H1 (cell line): Measurements from ENCODE around the gene STXBP4. TPM values are rescaled to one million over a fixed set of nuclear protein-coding genes. Genes with fewer than 3 reads are reported as not detected.

Experiments used
- CTCF ChIA-PET: fragments of 300-600 bp; sonication (Branson Sonifier 250); formaldehyde crosslinking; loops from one replicate; lab custom pipeline; 2021; ENCODE audit not compliant: partially characterized antibody; lab: Charles Lee
- POLR2A ChIA-PET: fragments of 300-600 bp; sonication (Branson Sonifier 250); formaldehyde crosslinking; loops from one replicate; lab custom pipeline; 2021; ENCODE audit warnings: inconsistent platforms; ENCODE audit not compliant: partially characterized antibody; lab: Charles Lee
- DNase-seq, 2 experiments: peaks; one replicate each; pipeline versions ENCODE4 v3.0.0 to v3.0.0-alpha.2; 2010 to 2022; ENCODE audit warnings: low spot score in 2 of 2, low read depth in 1 of 2, mixed read lengths in 1 of 2
- FAIRE-seq: peaks from 2 replicates; lab custom pipeline; 2011; peaks lifted over from hg19 to GRCh38; lab: Jason Lieb, UNC
- H2AFZ ChIP-seq: 2 replicates; pipeline ENCODE4 v1.8.1; 2012; ENCODE audit warnings: low read length, inconsistent platforms
- H2AK5ac ChIP-seq: 2 replicates; pipeline ENCODE4 v1.6.1; 2013; ENCODE audit warnings: low read depth, low read length
- H2BK120ac ChIP-seq: replicated peaks from 2 replicates; pipeline ENCODE3; 2013; ENCODE audit warnings: low read depth, low read length, inconsistent platforms
- H2BK12ac ChIP-seq: 2 replicates; pipeline ENCODE4 v1.6.1; 2013; ENCODE audit warnings: low read depth, low read length
- H2BK15ac ChIP-seq: 2 replicates; pipeline ENCODE4 v1.6.1; 2013; ENCODE audit warnings: low read length
- H2BK20ac ChIP-seq: 2 replicates; pipeline ENCODE4 v1.6.1; 2013; ENCODE audit warnings: low read length
- H2BK5ac ChIP-seq: 2 replicates; pipeline ENCODE4 v1.6.1; 2013; ENCODE audit warnings: low read depth, low read length
- H3K14ac ChIP-seq: 2 replicates; pipeline ENCODE4 v1.6.1; 2013; ENCODE audit warnings: inconsistent platforms; ENCODE audit not compliant: insufficient read length
- H3K18ac ChIP-seq: 2 replicates; pipeline ENCODE4 v1.6.1; 2013; ENCODE audit warnings: low read length; ENCODE audit errors: extremely low read depth
- H3K23ac ChIP-seq: 2 replicates; pipeline ENCODE4 v1.6.1; 2013; ENCODE audit warnings: inconsistent platforms; ENCODE audit not compliant: insufficient read length
- H3K23me2 ChIP-seq: 2 replicates; pipeline ENCODE4 v1.6.1; 2013; ENCODE audit warnings: low read depth, low read length
- H3K27ac ChIP-seq: 2 replicates; pipeline ENCODE4 v1.6.1; 2011; ENCODE audit warnings: low read depth, low read length, inconsistent platforms
- H3K27me3 ChIP-seq, 4 experiments: replicated peaks in 1 of 4; 1 replicate in 1 of 4; 2 replicates in 3 of 4; pipeline versions ENCODE4 v1.6.1 to v1.8.1; 2011 to 2013; ENCODE audit warnings: low read length in 3 of 4, mild to moderate bottlenecking in 3 of 4, inconsistent platforms in 2 of 4, mixed read lengths in 2 of 4, moderate library complexity in 1 of 4; ENCODE audit not compliant: control insufficient read depth in 3 of 4, insufficient read depth in 3 of 4; ENCODE audit errors: extremely low read depth in 1 of 4
- H3K36me3 ChIP-seq, 4 experiments: 2 replicates each; pipeline versions ENCODE4 v1.6.1 to v1.8.1; 2011 to 2013; ENCODE audit warnings: mild to moderate bottlenecking in 4 of 4, low read length in 3 of 4, moderate library complexity in 2 of 4, control low read depth in 1 of 4, inconsistent platforms in 1 of 4; ENCODE audit not compliant: insufficient read depth in 4 of 4, control insufficient read depth in 2 of 4
- H3K4ac ChIP-seq: replicated peaks from 2 replicates; pipeline ENCODE3; 2013; ENCODE audit warnings: low read length, low read depth, mixed read lengths, inconsistent platforms; ENCODE audit not compliant: insufficient read length
- H3K4me1 ChIP-seq, 4 experiments: replicated peaks in 1 of 4; 1 replicate in 1 of 4; 2 replicates in 3 of 4; pipeline versions ENCODE4 v1.6.1 to v1.8.1; 2011 to 2013; ENCODE audit warnings: low read length in 3 of 4, inconsistent platforms in 2 of 4, mixed read lengths in 1 of 4; ENCODE audit not compliant: insufficient read depth in 4 of 4, control insufficient read depth in 3 of 4
- H3K4me2 ChIP-seq, 2 experiments: 2 replicates each; pipeline versions ENCODE4 v1.6.1 to v1.8.1; 2011 to 2013; ENCODE audit warnings: low read depth in 2 of 2, low read length in 2 of 2, control low read depth in 1 of 2, inconsistent platforms in 1 of 2, mild to moderate bottlenecking in 1 of 2; ENCODE audit not compliant: insufficient read depth in 1 of 2
- H3K4me3 ChIP-seq, 4 experiments: fragments of 200-600, 300-600 bp in 1 of 4; sonication (generic), shearing (Covaris generic), sonication (Bioruptor Twin) in 1 of 4; 2 replicates each; pipeline versions ENCODE4 v1.5.1 to v1.8.1; 2011 to 2016; ENCODE audit warnings: low read length in 4 of 4, low read depth in 3 of 4, control low read depth in 2 of 4, inconsistent platforms in 2 of 4, mild to moderate bottlenecking in 2 of 4, mixed read lengths in 1 of 4, moderate library complexity in 1 of 4; ENCODE audit not compliant: insufficient read depth in 2 of 4; ENCODE audit errors: extremely low read depth in 1 of 4
- H3K56ac ChIP-seq: replicated peaks from 2 replicates; pipeline ENCODE3; 2013; ENCODE audit warnings: low read depth, mild to moderate bottlenecking, mixed read lengths, low read length, inconsistent platforms; ENCODE audit not compliant: insufficient read length
- H3K79me1 ChIP-seq: 2 replicates; pipeline ENCODE4 v1.6.1; 2013; ENCODE audit warnings: low read depth, low read length, control low read depth
- H3K79me2 ChIP-seq, 2 experiments: 2 replicates each; pipeline versions ENCODE4 v1.6.1 to v1.8.1; 2012 to 2013; ENCODE audit warnings: low read length in 2 of 2, mild to moderate bottlenecking in 2 of 2, inconsistent platforms in 1 of 2; ENCODE audit not compliant: insufficient read depth in 2 of 2, control insufficient read depth in 1 of 2
- H3K9ac ChIP-seq, 4 experiments: replicated peaks in 1 of 4; 1 replicate in 1 of 4; 2 replicates in 3 of 4; pipeline versions ENCODE4 v1.6.1 to v1.8.1; 2011 to 2013; ENCODE audit warnings: low read depth in 3 of 4, low read length in 3 of 4, control low read depth in 2 of 4, mild to moderate bottlenecking in 2 of 4, moderate library complexity in 2 of 4, inconsistent platforms in 1 of 4; ENCODE audit errors: extremely low read depth in 1 of 4
- H3K9me3 ChIP-seq, 2 experiments: 2 replicates each; pipeline versions ENCODE4 v1.6.1 to v1.8.1; 2012 to 2013; ENCODE audit warnings: mild to moderate bottlenecking in 2 of 2, moderate library complexity in 2 of 2, control low read depth in 1 of 2, inconsistent platforms in 1 of 2, low read depth in 1 of 2, low read length in 1 of 2, mixed read lengths in 1 of 2; ENCODE audit not compliant: insufficient read depth in 2 of 2
- H4K20me1 ChIP-seq, 2 experiments: replicated peaks in 1 of 2; 2 replicates each; pipeline versions ENCODE3 to v1.8.1; 2011 to 2013; ENCODE audit warnings: inconsistent platforms in 2 of 2, low read length in 2 of 2, mild to moderate bottlenecking in 1 of 2; ENCODE audit not compliant: insufficient read depth in 2 of 2, control insufficient read depth in 1 of 2
- H4K5ac ChIP-seq: 2 replicates; pipeline ENCODE4 v1.6.1; 2013; ENCODE audit warnings: low read length, low read depth, mixed read lengths, inconsistent platforms; ENCODE audit not compliant: insufficient read length
- H4K8ac ChIP-seq: 2 replicates; pipeline ENCODE4 v1.8.0; 2013; ENCODE audit warnings: mild to moderate bottlenecking, moderate library complexity, low read length, inconsistent platforms; ENCODE audit not compliant: insufficient read depth; ENCODE audit errors: extremely low read depth
- H4K91ac ChIP-seq: replicated peaks from 2 replicates; pipeline ENCODE3; 2013; ENCODE audit warnings: low read length, mixed read lengths, inconsistent platforms; ENCODE audit not compliant: insufficient read length
- E2F6 ChIP-seq: IDR thresholded peaks from 2 replicates; pipeline ENCODE4 v1.6.1; 2012; ENCODE audit warnings: inconsistent platforms
- EZH2 ChIP-seq: fragments of 200-600 bp; sonication (generic); IDR thresholded peaks from 2 replicates; pipeline ENCODE4 v1.7.1; 2012; ENCODE audit warnings: low read depth, mild to moderate bottlenecking, moderate library complexity, low read length, inconsistent platforms; ENCODE audit not compliant: severe bottlenecking
- HDAC2 ChIP-seq, 2 experiments: fragments of 300-600 bp in 1 of 2; sonication (generic) in 1 of 2; IDR thresholded peaks; 2 replicates each; pipeline ENCODE4 v1.6.1; 2011 to 2012; ENCODE audit warnings: low read depth in 2 of 2, low read length in 2 of 2, mild to moderate bottlenecking in 2 of 2, moderate library complexity in 2 of 2, borderline replicate concordance in 1 of 2, inconsistent platforms in 1 of 2
- MAFK ChIP-seq: IDR thresholded peaks from 2 replicates; pipeline ENCODE4 v1.6.1; 2012; ENCODE audit warnings: low read depth, mild to moderate bottlenecking, improper control_type of control experiment, low read length
- POLR2A ChIP-seq, 2 experiments: IDR thresholded peaks; 1 replicate in 1 of 2; 2 replicates in 1 of 2; pipeline ENCODE4 v1.6.1; 2011; ENCODE audit warnings: low read depth in 2 of 2, low read length in 2 of 2, mild to moderate bottlenecking in 2 of 2; ENCODE audit errors: control extremely low read depth in 1 of 2
- RAD21 ChIP-seq, 2 experiments: IDR thresholded peaks in 1 of 2; conservative IDR thresholded peaks in 1 of 2; 2 replicates each; pipeline ENCODE4 v1.6.1; 2011; ENCODE audit warnings: low read depth in 2 of 2, low read length in 2 of 2, improper control_type of control experiment in 1 of 2, inconsistent platforms in 1 of 2, mild to moderate bottlenecking in 1 of 2, moderate library complexity in 1 of 2
- SIN3A ChIP-seq, 2 experiments: IDR thresholded peaks in 1 of 2; conservative IDR thresholded peaks in 1 of 2; 2 replicates each; pipeline ENCODE4 v1.6.1; 2011 to 2012; ENCODE audit warnings: low read length in 2 of 2, improper control_type of control experiment in 1 of 2, low read depth in 1 of 2, mild to moderate bottlenecking in 1 of 2
- SIX5 ChIP-seq: IDR thresholded peaks from 2 replicates; pipeline ENCODE4 v1.6.1; 2011; ENCODE audit warnings: mild to moderate bottlenecking, low read depth, low read length
- SUZ12 ChIP-seq: fragments of 200-600 bp; sonication (generic); IDR thresholded peaks from 2 replicates; pipeline ENCODE4 v1.6.1; 2012; ENCODE audit warnings: mild to moderate bottlenecking, inconsistent platforms, low read length, moderate library complexity, mixed read lengths
- WGBS, 2 experiments: shearing (Covaris generic) in 1 of 2; methylation state at CpG; one replicate each; pipeline versions ENCODE4 v1.1.6 to v1.1.7; 2013 to 2015; ENCODE audit warnings: low lambda C conversion rate in 2 of 2, mixed read lengths in 2 of 2, inconsistent platforms in 1 of 2, low coverage in 1 of 2, missing lambda C conversion rate in 1 of 2; ENCODE audit not compliant: insufficient replicate concordance in 2 of 2, insufficient coverage in 1 of 2, insufficient read length in 1 of 2; ENCODE audit errors: extremely low coverage in 1 of 2, missing lambda C conversion rate in 1 of 2; 5-methylcytosine and 5-hydroxymethylcytosine counted together
- polyA plus RNA-seq, 7 experiments: library from polyadenylated mRNA; depleted of rRNA in 3 of 7; stranded (reverse) in 5 of 7; unstranded in 2 of 7; fragments of >200 nt in 5 of 7; fragments of 200-250 nt in 2 of 7; gene quantifications; 1 replicate in 5 of 7; 2 replicates in 1 of 7; 4 replicates in 1 of 7; pipeline versions ENCODE4 v1.2.1 to v1.2.3, GENCODE V29; 2011 to 2013; ENCODE audit warnings: missing spikeins in 2 of 7, mixed read lengths in 2 of 7
- total RNA-seq: library from RNA; stranded (reverse); fragmentation: NEBNext Ultra II Directional; extraction: Animal tissue kit (Norgen Biotek cat#: 25700); gene quantifications from 2 replicates; pipeline ENCODE4 v1.2.1, GENCODE V29; 2021

The STXBP4 gene
- total and polyA plus RNA-seq, 2 of the 8 experiments (the other 6 are each of a cell fraction or from before 2014, with no cell fraction given): 3.2 to 18.5 TPM

GRCh38 chr17:54980375-54980774 is 11.8 kb downstream of the STXBP4 start:
- Histone ChIP-seq H3K9ac (no peak overlapping the region), H3K56ac (no peak overlapping the region), H2BK120ac (no peak overlapping the region), H3K4me3 (no peak overlapping the region), H3K27ac (no peak overlapping the region), H2AK5ac (no peak overlapping the region), H3K23me2 (peaks cover 1% of the 10 kb centered on the region; the same call in 1 of the 2 replicates), H4K8ac (no peak overlapping the region), H4K91ac (no peak overlapping the region), H3K4ac (no peak overlapping the region), H2BK20ac (no peak overlapping the region), H2BK12ac (no peak overlapping the region), H3K27me3 (no peaks in the 10 kb centered on the region), H3K79me1 (no peaks in the 10 kb centered on the region; the same call in 1 of the 2 replicates), H4K20me1 (no peaks in the 10 kb centered on the region), H3K9me3 (peaks cover 0 to 5% of the 10 kb centered on the region in 2 experiments; a peak in 1 of 4 replicates), H2BK15ac (no peak overlapping the region), H3K36me3 (peaks cover 0 to 6% (median 0%) of the 10 kb centered on the region in 4 experiments; a peak in 3 of 8 replicates), H3K14ac (no peak overlapping the region), H3K23ac (no peak overlapping the region), H3K79me2 (peaks cover 0 to 43% of the 10 kb centered on the region in 2 experiments; a peak in 2 of 4 replicates), H3K4me2 (no peak overlapping the region), H4K5ac (no peak overlapping the region), H2BK5ac (no peak overlapping the region), H3K4me1 (no peaks in the 10 kb centered on the region), H3K18ac (no peak overlapping the region), H2AFZ (no peak overlapping the region)
- no peak for DNase-seq
- no peak for FAIRE-seq
- 89% methylated on average over 3 of the region's 3 CpGs; no CpG with 5 or more reads in 1 of the 2 experiments for WGBS, 2 experiments
- CTCF ChIA-PET: no interaction called here
- POLR2A ChIA-PET: interaction anchor here (1.5 kb wide), 1 partner anchor 10 kb away, joined by 5 read pairs; no protein-coding TSS in a partner anchor
- TF ChIP-seq E2F6 (no peak), SIX5 (no peak), SIN3A (conservative IDR thresholded peaks at IDR 0.05 in 1 of 2, IDR thresholded peaks at IDR 0.05 in 1 of 2; ENCODE audit: low read depth in 1 of 2, low read length in 2 of 2) (no peak), EZH2 (no peak), RAD21 (IDR thresholded peaks at IDR 0.05 in 1 of 2, conservative IDR thresholded peaks at IDR 0.05 in 1 of 2; ENCODE audit: low read depth in 2 of 2, low read length in 2 of 2) (no peak), MAFK (no peak), SUZ12 (no peak), POLR2A (IDR thresholded peaks at IDR 0.05; ENCODE audit: control extremely low read depth in 1 of 2, low read depth in 2 of 2, low read length in 2 of 2) (no peak), HDAC2 (IDR thresholded peaks at IDR 0.05; ENCODE audit: borderline replicate concordance in 1 of 2, low read depth in 2 of 2, low read length in 2 of 2) (no peak)
